ENCODE results near the gene ANKRD45.

The ANKRD45 gene, protein sequence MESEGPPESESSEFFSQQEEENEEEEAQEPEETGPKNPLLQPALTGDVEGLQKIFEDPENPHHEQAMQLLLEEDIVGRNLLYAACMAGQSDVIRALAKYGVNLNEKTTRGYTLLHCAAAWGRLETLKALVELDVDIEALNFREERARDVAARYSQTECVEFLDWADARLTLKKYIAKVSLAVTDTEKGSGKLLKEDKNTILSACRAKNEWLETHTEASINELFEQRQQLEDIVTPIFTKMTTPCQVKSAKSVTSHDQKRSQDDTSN

DNA sequence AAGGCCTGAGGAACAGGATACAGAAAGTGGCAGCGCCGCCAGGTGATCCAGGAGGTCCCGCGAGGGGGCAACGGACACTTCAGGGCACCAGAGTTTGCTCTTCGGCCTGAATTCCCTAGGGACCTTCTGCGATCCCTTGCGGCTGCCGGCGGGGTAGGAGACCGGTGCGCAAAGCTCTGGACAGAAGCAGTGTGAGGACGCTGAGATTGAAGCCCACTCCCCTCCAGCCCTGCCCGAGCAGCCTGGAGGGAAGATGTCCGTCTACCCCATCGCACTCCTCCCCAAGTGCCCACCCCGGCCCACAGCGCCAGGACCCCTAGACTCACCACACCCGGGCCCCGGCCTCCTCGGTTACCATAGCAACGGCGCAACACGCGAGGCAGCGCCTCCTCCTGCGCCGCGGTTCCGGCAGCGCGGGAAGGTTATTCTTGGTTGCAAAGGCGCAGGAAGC, at the start of gene ANKRD45:
Gene ANKRD45 (minus strand): TSS at position 361 of the 451 bp plus-strand sequence. CDS start 10,433 bp downstream, outside the sequence.
- TF ChIP-seq GATA2 (IDR thresholded peaks at IDR 0.05; ENCODE audit: low read depth, low read length) = no peak
- no peak for TF ChIP-seq GATA3 (IDR thresholded peaks at IDR 0.05; ENCODE audit: low read depth, low read length)

DNA sequence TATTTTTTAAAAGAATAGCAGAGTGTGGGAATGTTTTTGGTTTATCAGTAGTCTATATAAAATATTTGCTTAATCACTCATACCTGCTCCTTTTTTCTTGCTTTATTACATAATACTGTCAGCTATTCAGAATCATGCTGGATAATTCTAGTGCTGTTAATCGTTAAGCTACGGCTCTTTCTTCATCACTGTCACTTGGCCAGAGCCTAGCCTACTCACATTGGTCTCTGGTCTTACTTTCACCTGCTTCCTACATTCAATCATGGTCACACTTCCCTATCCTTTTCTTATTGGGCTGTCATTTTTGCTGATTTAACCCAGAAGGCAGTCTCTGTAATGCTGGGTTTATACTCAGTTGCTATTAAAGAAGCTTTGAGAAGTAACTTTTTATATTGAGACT, 47.6 kb upstream of the ANKRD45 start:
- TF ChIP-seq GATA2 (IDR thresholded peaks at IDR 0.05; ENCODE audit: low read depth, low read length) (no peak), GATA3 (IDR thresholded peaks at IDR 0.05; ENCODE audit: low read depth, low read length) (no peak)

DNA sequence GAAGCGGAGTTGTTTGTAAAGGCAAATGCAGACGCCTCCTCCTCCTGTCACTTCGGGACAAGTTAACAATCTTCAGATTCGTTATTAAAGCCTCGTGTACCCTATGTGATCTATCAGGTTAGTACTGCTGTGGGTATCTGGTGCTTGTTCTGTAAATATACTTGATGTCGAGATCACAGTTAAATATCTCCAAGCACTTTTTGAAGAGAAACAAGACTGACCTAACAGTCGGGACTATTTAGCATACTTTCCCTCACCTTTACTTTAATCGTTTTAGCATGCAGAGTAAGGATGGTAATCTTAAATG, 45.8 kb upstream of the ANKRD45 start:
- TF ChIP-seq GATA2 (IDR thresholded peaks at IDR 0.05; ENCODE audit: low read depth, low read length) = no peak
- TF ChIP-seq GATA3 (IDR thresholded peaks at IDR 0.05; ENCODE audit: low read depth, low read length) = no peak

DNA sequence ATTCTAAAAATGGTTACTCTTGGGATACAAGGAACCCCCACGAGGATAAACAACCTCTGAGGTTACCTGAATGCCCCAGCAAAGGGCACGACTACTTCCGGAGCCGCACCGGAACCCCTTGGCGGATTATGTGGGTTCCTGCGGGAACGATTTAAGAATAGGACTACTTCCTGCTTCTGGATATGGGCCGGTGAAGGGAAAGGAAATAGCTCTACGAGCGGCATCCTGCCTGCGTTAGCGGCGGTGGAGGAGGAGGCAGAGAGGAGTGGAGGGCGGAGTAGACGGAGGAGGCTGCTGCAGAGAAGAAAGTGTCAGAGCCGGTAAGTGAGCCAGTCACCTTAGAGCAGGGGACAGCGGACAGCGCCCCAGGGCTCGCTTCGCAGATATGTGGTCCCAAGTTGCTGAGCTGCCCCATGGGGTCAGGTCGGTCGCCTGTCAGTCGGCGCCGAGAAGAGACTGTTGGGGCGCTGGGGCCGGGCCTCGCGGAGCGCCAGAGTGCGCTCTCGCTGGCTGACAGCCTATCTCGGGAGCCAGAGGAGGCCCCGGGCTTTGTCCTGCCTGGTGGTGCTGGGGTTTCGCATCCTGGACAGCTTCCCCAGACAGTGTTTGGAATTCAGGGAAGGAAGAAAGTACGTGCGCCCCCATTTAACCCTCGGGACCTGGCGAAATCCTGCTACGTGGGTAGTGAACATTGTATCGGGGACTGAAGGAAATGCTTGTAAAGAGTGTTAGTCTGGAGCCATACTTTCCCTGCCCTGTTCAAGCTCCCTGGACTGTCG, 45.3 kb upstream of the ANKRD45 start, which contains the start of gene KLHL20:
Gene KLHL20 (plus strand): TSS at position 223 of the 779 bp plus-strand sequence. CDS start 1,063 bp downstream, outside the sequence.
- TF ChIP-seq GATA2 (IDR thresholded peaks at IDR 0.05; ENCODE audit: low read depth, low read length) (no peak), GATA3 (IDR thresholded peaks at IDR 0.05; ENCODE audit: low read depth, low read length) (no peak)

DNA sequence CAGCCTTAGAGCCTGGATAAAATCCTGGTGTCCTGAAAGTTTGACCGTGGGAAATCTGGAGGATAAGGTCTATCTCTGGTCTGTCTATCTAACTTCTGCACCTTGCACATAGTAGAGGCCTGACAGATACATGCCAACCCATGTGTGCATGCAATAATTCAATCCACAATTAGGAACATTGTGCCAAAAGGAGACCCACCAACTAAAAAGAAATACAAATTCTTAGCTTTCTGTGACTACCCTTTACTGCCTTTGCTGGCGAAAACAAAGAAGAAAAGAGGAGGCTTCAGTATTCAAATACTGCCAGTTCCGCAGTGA, 44.7 kb upstream of the ANKRD45 start:
- TF ChIP-seq GATA2 (IDR thresholded peaks at IDR 0.05; ENCODE audit: low read depth, low read length) = no peak
- TF ChIP-seq GATA3 (IDR thresholded peaks at IDR 0.05; ENCODE audit: low read depth, low read length) = no peak

DNA sequence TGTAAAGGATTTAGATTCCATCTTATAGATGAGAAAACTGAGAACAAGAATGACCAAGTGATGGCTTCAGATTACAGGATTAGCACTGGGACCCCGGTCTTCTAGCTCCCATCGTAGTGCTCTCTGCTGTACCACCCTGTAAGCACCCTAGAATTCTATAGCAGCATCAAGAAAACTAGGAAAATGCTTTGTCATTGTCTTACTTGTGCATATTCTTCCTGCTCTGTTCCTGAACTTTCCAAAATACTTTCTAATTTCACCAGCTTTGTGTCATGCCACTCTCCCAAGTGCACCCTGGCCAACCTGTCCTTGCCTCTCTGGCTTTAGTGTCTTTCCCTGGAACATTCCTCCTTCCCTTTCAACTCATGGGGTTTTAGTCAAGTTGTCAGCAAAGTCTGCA, 39.1 kb upstream of the ANKRD45 start:
- TF ChIP-seq GATA3 (IDR thresholded peaks at IDR 0.05; ENCODE audit: low read depth, low read length) = no peak
- no peak for TF ChIP-seq GATA2 (IDR thresholded peaks at IDR 0.05; ENCODE audit: low read depth, low read length)

DNA sequence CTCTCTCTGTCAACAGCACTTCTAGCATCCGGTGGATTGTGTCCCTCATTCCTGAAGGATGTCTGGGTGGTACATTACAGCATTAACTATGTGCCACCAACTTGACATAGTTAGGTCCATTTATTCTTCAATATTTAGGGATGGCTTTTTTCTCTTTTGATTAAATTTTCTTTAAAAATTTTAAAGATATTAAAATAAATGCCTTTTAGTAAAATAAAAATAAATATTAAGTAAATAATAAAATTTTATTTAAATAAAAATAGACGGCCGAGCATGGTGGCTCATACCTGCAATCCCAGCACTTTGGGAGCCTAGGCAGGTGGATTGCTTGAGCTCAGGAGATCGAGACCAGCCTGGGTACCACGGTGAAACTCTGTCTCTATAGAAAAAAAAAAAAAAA, 35.5 kb upstream of the ANKRD45 start:
- TF ChIP-seq GATA2 (IDR thresholded peaks at IDR 0.05; ENCODE audit: low read depth, low read length) (no peak), GATA3 (IDR thresholded peaks at IDR 0.05; ENCODE audit: low read depth, low read length) (no peak)

DNA sequence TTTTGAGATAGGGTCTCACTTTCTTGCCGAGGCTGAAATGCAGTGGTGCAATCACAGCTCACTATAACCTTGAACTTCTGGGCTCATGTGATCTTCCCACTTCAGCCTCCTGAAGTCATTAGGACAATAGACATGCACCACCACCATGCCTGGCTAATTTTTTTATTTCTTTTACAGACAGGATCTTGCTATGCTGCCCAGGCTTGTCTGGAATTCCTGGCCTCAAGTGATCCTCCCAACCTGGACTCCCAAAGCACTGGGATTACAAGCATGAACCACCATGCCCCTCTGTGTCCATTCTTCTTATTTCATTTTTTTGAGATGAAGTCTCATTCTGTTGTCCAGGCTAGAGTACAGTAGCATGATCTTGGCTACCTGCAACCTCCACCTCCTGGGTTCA, 33.1 kb upstream of the ANKRD45 start:
- no peak for TF ChIP-seq GATA2 (IDR thresholded peaks at IDR 0.05; ENCODE audit: low read depth, low read length)
- TF ChIP-seq GATA3 (IDR thresholded peaks at IDR 0.05; ENCODE audit: low read depth, low read length) = no peak

DNA sequence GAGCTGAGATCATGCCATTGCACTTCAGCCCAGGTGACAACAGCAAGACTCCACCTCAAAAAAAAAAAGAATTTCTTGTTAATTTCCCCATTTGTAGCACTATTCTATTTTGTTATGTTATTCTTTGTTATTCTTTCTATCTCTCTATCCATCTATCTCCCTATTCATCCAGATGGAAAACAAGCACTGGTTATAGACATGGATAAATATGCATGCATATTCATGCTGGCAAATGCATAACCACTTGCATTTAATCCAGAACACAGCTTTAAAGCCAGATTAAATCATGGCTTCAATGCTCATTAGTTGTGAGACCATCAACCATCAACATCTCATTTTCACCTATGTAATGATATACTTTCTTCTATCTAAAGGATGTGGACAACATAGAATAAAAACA, 23.6 kb upstream of the ANKRD45 start:
- TF ChIP-seq GATA2 (IDR thresholded peaks at IDR 0.05; ENCODE audit: low read depth, low read length) = no peak
- TF ChIP-seq GATA3 (IDR thresholded peaks at IDR 0.05; ENCODE audit: low read depth, low read length) = no peak

DNA sequence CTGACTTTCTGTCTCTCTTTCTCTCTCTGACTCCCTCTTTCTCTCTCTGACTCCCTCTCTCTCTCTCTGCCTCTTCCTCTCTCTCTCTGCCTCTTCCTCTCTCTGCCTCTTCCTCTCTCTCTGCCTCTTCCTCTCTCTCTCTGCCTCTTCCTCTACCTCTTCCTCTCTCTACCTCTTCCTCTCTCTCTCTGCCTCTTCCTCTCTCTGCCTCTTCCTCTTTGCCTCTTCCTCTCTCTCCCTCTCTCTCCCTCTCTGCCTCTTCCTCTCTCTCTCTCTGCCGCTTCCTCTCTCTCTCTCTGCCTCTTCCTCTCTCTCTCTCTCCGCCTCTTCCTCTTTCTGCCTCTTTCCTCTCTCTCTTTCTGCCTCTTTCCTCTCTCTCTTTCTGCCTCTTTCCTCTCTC, 18.6 kb upstream of the ANKRD45 start:
- no peak for TF ChIP-seq GATA2 (IDR thresholded peaks at IDR 0.05; ENCODE audit: low read depth, low read length)
- no peak for TF ChIP-seq GATA3 (IDR thresholded peaks at IDR 0.05; ENCODE audit: low read depth, low read length)

DNA sequence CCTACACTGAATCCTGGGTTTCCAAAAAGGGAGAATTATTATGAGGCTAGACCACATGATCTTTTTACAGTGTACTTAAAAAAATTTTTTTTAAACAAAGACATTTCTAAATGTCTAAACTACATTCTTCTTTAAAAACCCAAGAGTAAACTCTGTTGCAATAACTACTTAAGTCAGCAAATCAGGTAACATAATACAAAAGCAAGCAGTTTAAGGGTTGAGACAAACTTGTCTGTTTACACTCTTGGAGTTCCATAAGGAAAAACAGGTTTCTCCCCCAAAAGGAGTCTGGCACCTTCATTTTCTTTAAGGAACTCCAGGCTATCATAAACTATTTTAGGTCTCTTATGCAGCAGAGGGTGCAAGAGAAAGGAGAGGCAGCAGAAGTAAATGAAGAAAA, 12.5 kb upstream of the ANKRD45 start:
- TF ChIP-seq GATA2 (IDR thresholded peaks at IDR 0.05; ENCODE audit: low read depth, low read length) = no peak
- no peak for TF ChIP-seq GATA3 (IDR thresholded peaks at IDR 0.05; ENCODE audit: low read depth, low read length)

DNA sequence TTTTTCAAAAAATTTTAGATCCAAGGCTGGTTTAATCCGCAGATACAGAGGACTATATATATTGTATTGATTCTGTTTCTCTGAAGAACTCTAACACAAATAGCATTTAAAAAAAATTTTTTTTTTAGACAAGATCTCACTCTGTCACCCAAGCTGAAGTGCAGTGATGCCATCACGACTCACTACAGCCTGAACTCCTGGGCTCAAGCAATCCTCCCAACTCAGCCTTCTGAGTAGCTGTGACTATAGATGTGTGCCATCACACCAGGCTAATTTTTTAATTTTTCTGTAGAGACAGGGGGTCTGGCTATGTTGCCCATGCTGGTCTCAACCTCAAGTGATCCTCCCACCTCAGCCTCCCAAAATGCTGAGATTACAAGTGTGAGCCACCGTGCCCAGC, 3.0 kb downstream of the ANKRD45 start:
- TF ChIP-seq GATA2 (IDR thresholded peaks at IDR 0.05; ENCODE audit: low read depth, low read length) = no peak
- TF ChIP-seq GATA3 (IDR thresholded peaks at IDR 0.05; ENCODE audit: low read depth, low read length) = no peak

DNA sequence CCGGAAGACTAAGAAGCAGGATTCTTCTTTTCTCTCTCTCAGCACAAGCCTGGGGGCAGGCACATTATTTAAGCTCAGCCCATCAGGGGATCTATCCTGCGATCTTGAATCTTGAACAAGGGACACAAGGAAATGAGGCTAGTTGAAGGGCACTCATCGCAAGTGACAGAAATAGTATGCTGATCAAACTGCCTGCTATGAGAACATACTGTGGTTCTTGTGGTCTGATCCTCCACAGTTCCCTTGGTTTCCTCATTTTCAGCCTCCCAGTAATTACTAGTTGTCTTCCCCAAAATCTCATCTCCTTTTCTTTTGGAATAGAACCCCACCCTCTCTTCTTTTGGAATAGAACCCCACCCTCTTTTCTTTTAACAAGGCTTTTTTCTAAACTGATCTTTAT, 6.5 kb downstream of the ANKRD45 start:
- TF ChIP-seq GATA3 (IDR thresholded peaks at IDR 0.05; ENCODE audit: low read depth, low read length) = no peak
- TF ChIP-seq GATA2 (IDR thresholded peaks at IDR 0.05; ENCODE audit: low read depth, low read length) = no peak

DNA sequence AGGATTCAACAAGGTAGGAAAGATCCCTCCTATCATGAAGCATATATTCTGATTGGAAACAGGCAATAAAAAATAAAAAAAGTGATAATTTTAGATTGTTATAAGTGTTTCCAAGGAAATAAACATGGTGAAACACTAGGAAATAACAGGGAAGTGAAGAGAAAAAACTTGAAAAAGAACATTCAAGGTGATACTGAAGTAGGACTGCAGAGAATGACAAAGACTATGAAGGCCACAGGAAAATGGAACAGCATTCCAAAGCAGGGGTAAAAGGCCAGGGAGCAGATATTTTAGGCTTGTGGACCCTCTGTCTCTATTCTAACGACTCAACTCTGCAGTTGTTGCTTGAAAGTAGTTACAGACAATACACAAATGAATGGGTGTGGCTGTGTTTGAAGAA, 7.9 kb downstream of the ANKRD45 start:
- no peak for TF ChIP-seq GATA2 (IDR thresholded peaks at IDR 0.05; ENCODE audit: low read depth, low read length)
- no peak for TF ChIP-seq GATA3 (IDR thresholded peaks at IDR 0.05; ENCODE audit: low read depth, low read length)

DNA sequence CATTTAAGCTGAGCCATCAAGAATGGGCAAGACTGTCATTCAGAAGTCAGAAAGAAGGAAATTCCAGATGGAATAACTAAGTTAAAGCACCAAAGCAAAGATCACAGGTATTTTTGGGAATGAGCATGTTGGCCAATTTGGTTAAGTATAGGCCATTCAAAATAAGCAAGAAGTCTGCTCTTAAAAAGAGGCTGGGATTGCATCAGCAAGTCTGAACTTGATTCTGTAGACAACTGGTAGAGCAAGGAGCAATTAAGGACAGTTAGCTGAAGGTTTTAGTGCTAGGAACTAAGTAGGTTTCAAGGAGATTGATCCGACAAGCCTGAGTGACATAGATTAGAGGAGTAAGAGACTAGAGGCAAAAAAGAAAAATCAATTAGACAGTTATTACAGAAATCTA, 8.4 kb downstream of the ANKRD45 start:
- TF ChIP-seq GATA2 (IDR thresholded peaks at IDR 0.05; ENCODE audit: low read depth, low read length) (no peak), GATA3 (IDR thresholded peaks at IDR 0.05; ENCODE audit: low read depth, low read length) (no peak)

Data from SH-SY5Y (cell line).